Fibroblast of skin of left quadriceps (primary cell): ENCODE results near the gene NRCAM.
"Not testable (repeated sequence)": the region's sequence is repeated elsewhere in the genome, so short reads cannot be mapped to it uniquely, and the experiment has no call there.

Source experiments
- DNase-seq, 2 experiments: peaks; one replicate each; pipeline ENCODE4 v3.0.0-alpha.2; 2013; ENCODE audit warnings: low read depth in 2 of 2

Gene NRCAM

DNA sequence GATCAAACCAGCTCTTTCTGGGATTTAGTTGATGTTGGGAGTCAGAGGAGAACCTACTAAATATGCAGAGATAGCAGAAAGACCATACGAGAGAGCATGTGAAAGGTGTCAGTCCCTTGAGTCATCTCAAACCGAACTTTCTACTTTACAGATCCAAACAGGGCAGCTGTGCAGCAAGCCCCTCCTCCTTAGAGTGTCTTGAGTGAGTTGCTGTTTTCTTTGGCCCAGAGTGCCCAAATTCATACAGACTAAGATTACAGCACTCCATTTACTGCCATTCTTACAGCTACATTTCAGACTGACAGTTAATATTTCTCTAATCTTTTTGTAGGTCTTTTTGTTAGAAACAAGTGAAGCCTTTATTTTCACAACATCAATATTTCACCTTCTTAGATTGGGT is 53.4 kb downstream of the NRCAM start:
- no peak for DNase-seq

- no peak for DNase-seq
Measured at GRCh38 chr7:108396080-108396479, 60.2 kb downstream of the NRCAM start.

DNA sequence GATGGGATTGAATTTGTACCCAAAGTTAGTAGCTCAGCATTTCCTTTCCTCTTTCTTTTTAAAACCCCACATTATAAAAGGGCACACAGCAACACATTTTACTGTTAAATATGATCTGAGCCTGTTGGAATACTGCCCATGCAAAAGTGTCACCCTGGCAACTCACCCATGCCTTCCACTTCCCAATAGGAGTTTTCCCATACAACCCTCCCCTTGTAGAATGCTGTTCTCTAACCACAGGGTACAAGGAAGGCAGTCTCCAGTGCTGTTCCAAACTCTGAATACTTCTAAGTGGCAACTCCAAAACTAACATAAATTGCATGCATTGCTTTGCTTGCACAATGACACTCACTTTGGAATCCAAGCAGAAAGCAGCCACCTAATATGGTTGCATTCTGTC is 60.8 kb downstream of the NRCAM start:
- no peak for DNase-seq

- not testable (repeated sequence) for DNase-seq
Measured at GRCh38 chr7:108393097-108393496, 63.1 kb downstream of the NRCAM start.

GRCh38 chr7:108387686-108388085 is 68.5 kb downstream of the NRCAM start:
- not testable (repeated sequence) for DNase-seq

DNA sequence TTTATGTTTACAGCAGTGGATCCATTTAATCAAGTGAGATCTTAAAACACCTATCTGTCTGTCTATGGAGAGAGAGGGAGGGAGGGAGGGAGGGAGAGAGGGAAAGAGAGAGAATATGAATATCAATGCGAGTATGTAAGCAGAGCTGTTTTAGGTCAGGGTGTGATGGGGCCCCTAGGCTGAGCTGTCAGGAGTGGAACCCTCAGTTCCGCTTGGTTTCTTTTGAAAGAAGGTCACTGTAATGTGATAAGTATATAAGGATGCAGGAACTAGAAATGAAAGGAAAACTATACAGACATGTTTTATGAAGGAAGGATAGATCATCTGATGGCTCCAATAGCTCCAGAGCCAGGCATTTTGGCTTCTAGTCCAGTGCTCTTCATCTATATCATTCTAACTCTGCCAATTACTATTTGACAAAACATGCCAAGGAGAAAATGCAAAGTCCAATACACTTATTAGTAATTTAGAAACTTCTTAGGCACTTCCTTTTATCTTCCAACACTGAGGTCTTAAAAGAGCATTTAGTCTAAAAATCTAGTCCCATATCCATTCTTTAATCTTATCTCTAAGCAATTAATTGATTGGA is 70.3 kb downstream of the NRCAM start:
- DNase-seq = no peak

- no peak for DNase-seq
Measured at GRCh38 chr7:108384716-108385483, 71.3 kb downstream of the NRCAM start.

GRCh38 chr7:108382932-108383331 is 73.3 kb downstream of the NRCAM start:
- no peak for DNase-seq

- no peak for DNase-seq
Measured at GRCh38 chr7:108380517-108380916, 75.7 kb downstream of the NRCAM start.

DNA sequence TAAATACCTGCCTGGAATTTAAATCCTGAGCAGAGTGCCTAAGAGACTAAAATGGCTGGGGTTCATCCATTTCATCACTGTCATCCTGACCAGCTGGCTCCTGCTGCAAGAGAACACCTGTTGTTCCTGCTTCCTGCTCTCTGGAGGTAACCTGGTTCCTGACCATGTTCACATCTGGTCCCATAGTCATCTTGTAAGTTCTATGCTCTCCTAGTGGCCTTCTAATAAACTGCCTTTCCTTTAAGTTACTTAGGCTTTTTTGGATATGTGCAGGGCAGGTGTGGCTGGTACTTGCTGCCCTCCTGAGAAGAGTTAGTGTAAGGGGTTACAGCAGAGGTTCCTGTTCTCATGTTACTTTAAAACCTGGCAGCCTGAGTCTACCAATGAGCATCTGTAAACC is 80.0 kb downstream of the NRCAM start:
- DNase-seq = no peak

GRCh38 chr7:108375668-108376067 is 80.6 kb downstream of the NRCAM start:
- no peak for DNase-seq

DNA sequence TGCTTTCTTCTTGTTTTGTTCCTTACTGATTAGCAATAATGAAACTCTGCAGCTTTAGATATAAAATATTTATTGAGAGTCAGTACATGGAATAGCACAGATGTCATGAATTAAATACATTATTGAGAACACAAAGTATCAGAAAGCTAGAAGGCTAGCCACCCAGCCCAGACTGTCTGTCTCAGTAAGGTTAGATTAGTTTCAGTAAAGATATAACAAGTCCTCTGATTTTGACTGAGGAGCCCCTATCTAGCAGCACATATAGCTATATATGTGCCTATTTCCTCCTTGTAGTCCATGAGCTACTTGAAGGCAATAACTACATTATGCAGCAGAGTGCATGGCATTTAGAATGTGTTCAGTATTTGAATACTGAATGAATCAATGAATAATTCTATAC is 81.3 kb downstream of the NRCAM start:
- DNase-seq = no peak

DNA sequence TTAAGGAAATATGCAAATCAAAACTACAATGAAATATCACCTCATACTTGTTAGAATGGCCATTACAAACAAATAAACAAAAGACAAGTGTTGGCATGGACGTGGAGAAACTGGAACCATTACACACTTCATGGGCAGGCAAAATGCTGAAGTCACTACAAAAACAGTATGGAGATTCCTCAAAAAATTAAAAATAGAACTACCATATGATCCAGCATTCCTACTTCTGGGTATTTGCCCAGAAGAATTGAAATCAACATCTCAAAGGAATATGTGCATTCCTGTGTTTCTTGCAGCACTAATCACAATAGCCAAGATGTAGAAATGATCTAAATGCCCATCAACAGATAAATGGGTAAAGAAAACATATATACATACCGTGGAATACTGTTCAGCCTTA is 83.6 kb downstream of the NRCAM start:
- DNase-seq = no peak

DNA sequence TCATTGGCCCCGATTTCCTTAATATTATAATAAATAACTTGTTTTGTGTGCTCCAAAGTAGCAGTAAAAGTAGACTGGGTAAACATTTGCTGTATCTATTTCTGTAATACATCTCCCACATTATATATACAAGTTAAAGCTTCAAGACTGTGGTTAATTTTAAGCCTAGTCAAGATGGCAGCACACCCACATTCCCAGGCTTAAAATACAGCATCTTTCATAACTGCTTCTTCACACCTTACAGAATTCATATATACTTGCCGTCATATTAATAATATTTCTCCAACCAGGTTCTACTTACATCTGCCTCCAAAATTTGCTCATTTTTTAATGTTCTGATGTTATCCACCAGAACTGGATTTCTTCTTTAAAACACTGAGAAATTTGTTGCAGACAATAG is 85.6 kb downstream of the NRCAM start:
- no peak for DNase-seq

DNA sequence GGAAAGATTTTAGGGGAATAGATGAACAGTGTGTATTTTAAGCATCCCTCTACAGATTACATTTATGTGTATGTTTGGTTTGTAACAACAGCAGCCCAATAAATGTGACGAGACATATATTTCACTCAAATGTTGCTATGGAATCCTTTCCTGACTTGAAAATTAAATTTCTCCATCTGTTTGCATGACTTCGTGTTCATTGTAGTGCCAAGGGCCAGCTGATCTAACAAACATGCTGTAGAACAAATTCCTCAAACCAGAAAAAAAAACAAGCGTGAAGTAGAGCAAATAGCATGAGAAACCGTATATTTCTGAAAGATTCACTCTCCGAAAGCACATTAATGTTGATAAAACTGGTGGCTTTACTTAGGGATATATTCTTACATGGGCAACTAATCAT is 87.8 kb downstream of the NRCAM start:
- no peak for DNase-seq

GRCh38 chr7:108367946-108368345 is 88.3 kb downstream of the NRCAM start:
- no peak for DNase-seq

- DNase-seq = no peak
Measured at GRCh38 chr7:108367314-108367713, 88.9 kb downstream of the NRCAM start.

- DNase-seq = no peak
Measured at GRCh38 chr7:108363659-108364058, 92.6 kb downstream of the NRCAM start.

- no peak for DNase-seq
Measured at GRCh38 chr7:108360058-108360800, 96.0 kb downstream of the NRCAM start.

- no peak for DNase-seq
Measured at GRCh38 chr7:108358553-108358952, 97.7 kb downstream of the NRCAM start.

DNA sequence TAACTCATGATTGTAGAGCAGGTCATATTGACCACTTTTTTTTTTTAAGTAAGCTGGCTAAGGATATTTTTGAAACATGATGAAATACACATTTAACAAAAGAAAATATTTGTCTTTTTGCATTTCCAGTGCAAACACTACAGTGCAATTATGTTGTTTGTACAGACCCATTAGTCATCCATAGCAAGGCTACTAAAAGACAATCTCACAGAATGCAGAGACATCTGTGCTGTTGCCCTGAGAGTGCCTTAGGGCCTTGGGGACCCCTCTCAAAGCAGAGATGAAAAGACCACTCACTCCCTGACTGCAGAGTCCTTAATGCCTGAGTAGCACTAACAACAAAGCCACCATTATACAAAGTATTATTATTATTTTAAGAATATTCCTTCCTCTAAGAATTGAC is 104.5 kb downstream of the NRCAM start:
- no peak for DNase-seq

- DNase-seq = peak; percentile 16 to 21
Measured at GRCh38 chr7:108348913-108349312, 107.3 kb downstream of the NRCAM start.

GRCh38 chr7:108347616-108348015 is 108.6 kb downstream of the NRCAM start:
- DNase-seq = peak; percentile 25 to 33
